Left cardiac atrium (tissue), 4 donors: ENCODE measurements around the gene MMP10. TPM values are rescaled to one million over a fixed set of nuclear protein-coding genes. Genes with fewer than 3 reads are reported as not detected.

Experiments used
- ATAC-seq, 2 donors: fragments of 200-7000 bp; cut with Tn5 transposase; one replicate each; pipeline ENCODE4 v1.9.1; 2020; ENCODE audit warnings: mild to moderate bottlenecking in 2 of 2, moderate library complexity in 2 of 2
- DNase-seq: peaks from one replicate; pipeline ENCODE4 v3.0.0-alpha.2; 2020
- intact Hi-C, 2 donors: fragments of 100-400 bp; cut with DNase I; formaldehyde crosslinking; loops; one replicate each; pipeline versions ENCODE4 v1.14.1 to v1.15.1; 2022 to 2023
- long read RNA-seq: library from polyadenylated mRNA; unstranded; transcript quantifications from one replicate; pipeline ENCODE4 v2.0.0, GENCODE V29; 2021
- total RNA-seq, 2 donors: library from RNA; stranded (reverse); fragmentation: NEBNext Ultra II Directional; extraction: Animal tissue kit (Norgen Biotek cat#: 25700); gene quantifications; one replicate each; pipeline ENCODE4 v1.2.1, GENCODE V29; 2021
- donor health status: DM: no; HTN: yes; CAD: no.
- donor health status: DM: no; HTN: yes; CAD: no; lungs with severe emphysema.
- donor health status: DM: yes; HTN: yes; CAD: no.
- donor health status: Dilated cardiomyopathy.

The MMP10 gene
- not detected for total RNA-seq
- long read RNA-seq = 0 reads

- intact Hi-C loops = no loop called here
- ATAC-seq = peak in 1 of 2 donors; percentile 26
- no peak for DNase-seq
Measured at GRCh38 chr11:102780491-102780918, at the start of gene MMP10. MMP10 (minus strand) TSS chr11:102780628; CDS start chr11:102780591, 37 bp downstream.

- ATAC-seq (no peak), DNase-seq (no peak)
- intact Hi-C loops = no loop called here
Measured at GRCh38 chr11:102829316-102830000, 49.0 kb upstream of the MMP10 start.

GRCh38 chr11:102824556-102824955 is 44.1 kb upstream of the MMP10 start:
- ATAC-seq (no peak), DNase-seq (no peak)
- intact Hi-C loops = no loop called here

- intact Hi-C loops = no loop called here
- DNase-seq = no peak
- no peak for ATAC-seq
Measured at GRCh38 chr11:102819491-102819890, 39.1 kb upstream of the MMP10 start.

- ATAC-seq (no peak), DNase-seq (no peak)
- intact Hi-C loops = no loop called here
Measured at GRCh38 chr11:102813484-102813883, 33.1 kb upstream of the MMP10 start.

- no peak for DNase-seq
- intact Hi-C loops = no loop called here
- ATAC-seq = no peak
Measured at GRCh38 chr11:102812188-102812587, 31.8 kb upstream of the MMP10 start.

GRCh38 chr11:102810950-102811660 is 30.7 kb upstream of the MMP10 start:
- ATAC-seq = no peak
- intact Hi-C loops = no loop called here

GRCh38 chr11:102809971-102810370 is 29.5 kb upstream of the MMP10 start:
- no peak for DNase-seq
- ATAC-seq = no peak
- intact Hi-C loops = no loop called here

More at GRCh38 chr11:102810950-102811660, 30.7 kb upstream of the MMP10 start:
- DNase-seq = no peak

GRCh38 chr11:102807921-102808320 is 27.5 kb upstream of the MMP10 start:
- DNase-seq = no peak
- no peak for ATAC-seq
- intact Hi-C loops = no loop called here

GRCh38 chr11:102806296-102806695 is 25.9 kb upstream of the MMP10 start:
- intact Hi-C loops = no loop called here
- ATAC-seq (no peak), DNase-seq (no peak)

- intact Hi-C loops = no loop called here
- no peak for ATAC-seq
Measured at GRCh38 chr11:102802341-102802740, 21.9 kb upstream of the MMP10 start.

GRCh38 chr11:102800767-102801166 is 20.3 kb upstream of the MMP10 start:
- intact Hi-C loops = no loop called here
- no peak for ATAC-seq
- no peak for DNase-seq

More at GRCh38 chr11:102802341-102802740, 21.9 kb upstream of the MMP10 start:
- DNase-seq = no peak

GRCh38 chr11:102799681-102800340 is 19.4 kb upstream of the MMP10 start:
- intact Hi-C loops = no loop called here
- ATAC-seq = no peak

GRCh38 chr11:102798012-102798746 is 17.8 kb upstream of the MMP10 start, which contains the start of gene MMP1:
MMP1 (minus strand) TSS chr11:102798160; CDS start chr11:102798092, 68 bp downstream.
- intact Hi-C loops = no loop called here
- DNase-seq = no peak
- ATAC-seq = no peak

More at GRCh38 chr11:102799681-102800340, 19.4 kb upstream of the MMP10 start:
- DNase-seq = no peak

- no peak for ATAC-seq
- no peak for DNase-seq
- intact Hi-C loops = no loop called here
Measured at GRCh38 chr11:102794382-102794781, 14.0 kb upstream of the MMP10 start.

- DNase-seq (no peak), ATAC-seq (no peak)
- intact Hi-C loops = no loop called here
Measured at GRCh38 chr11:102793677-102794290, 13.4 kb upstream of the MMP10 start.

GRCh38 chr11:102792604-102793003 is 12.2 kb upstream of the MMP10 start:
- intact Hi-C loops = no loop called here
- ATAC-seq (no peak), DNase-seq (no peak)

GRCh38 chr11:102791271-102792036 is 11.0 kb upstream of the MMP10 start:
- no peak for DNase-seq
- no peak for ATAC-seq
- intact Hi-C loops = no loop called here
